A549 (cell line): ENCODE data around the gene EED.

ENCODE experiments used
- RAD21 ChIP-seq, 2 experiments: fragments of >200 bp in 1 of 2; sonication (Bioruptor Twin) in 1 of 2; formaldehyde crosslinking in 1 of 2; IDR thresholded peaks in 1 of 2; conservative IDR thresholded peaks in 1 of 2; 2 replicates in 1 of 2; 3 replicates in 1 of 2; pipeline ENCODE4 v1.6.1; 2012 to 2018; ENCODE audit warnings: inconsistent platforms in 1 of 2
- TF ChIP-seq, protein P1 (sequence below): fragments of >200 bp; sonication (Bioruptor Twin); formaldehyde crosslinking; IDR thresholded peaks from 3 replicates; pipeline ENCODE4 v1.5.1; 2016

DNA sequence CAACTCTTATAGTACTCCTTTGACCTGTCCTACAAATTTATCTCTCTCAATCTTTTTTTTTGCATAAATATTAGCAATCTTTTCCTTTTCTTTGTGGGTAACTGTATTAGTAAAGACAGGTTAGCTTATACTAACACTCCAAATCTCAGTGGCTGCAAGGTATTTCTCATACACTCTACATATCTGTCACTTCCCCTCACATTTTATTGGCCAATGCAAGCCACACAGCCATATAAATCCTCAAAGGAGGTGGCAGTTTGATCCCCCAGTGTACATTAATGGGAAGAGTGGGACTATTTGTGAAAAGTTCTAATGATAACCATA, 42.6 kb upstream of the EED start:
- TF ChIP-seq RAD21 (conservative IDR thresholded peaks at IDR 0.05 in 1 of 2, IDR thresholded peaks at IDR 0.05 in 1 of 2): no peak
- TF ChIP-seq, protein P1, sequence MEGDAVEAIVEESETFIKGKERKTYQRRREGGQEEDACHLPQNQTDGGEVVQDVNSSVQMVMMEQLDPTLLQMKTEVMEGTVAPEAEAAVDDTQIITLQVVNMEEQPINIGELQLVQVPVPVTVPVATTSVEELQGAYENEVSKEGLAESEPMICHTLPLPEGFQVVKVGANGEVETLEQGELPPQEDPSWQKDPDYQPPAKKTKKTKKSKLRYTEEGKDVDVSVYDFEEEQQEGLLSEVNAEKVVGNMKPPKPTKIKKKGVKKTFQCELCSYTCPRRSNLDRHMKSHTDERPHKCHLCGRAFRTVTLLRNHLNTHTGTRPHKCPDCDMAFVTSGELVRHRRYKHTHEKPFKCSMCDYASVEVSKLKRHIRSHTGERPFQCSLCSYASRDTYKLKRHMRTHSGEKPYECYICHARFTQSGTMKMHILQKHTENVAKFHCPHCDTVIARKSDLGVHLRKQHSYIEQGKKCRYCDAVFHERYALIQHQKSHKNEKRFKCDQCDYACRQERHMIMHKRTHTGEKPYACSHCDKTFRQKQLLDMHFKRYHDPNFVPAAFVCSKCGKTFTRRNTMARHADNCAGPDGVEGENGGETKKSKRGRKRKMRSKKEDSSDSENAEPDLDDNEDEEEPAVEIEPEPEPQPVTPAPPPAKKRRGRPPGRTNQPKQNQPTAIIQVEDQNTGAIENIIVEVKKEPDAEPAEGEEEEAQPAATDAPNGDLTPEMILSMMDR: no peak
